Sigmoid colon (tissue), 7 donors: ENCODE results near the gene ZNF740. TPM values are rescaled to one million over a fixed set of nuclear protein-coding genes. Genes with fewer than 3 reads are reported as not detected.
A peak's percentile ranks its signal among the peaks of the same experiment; 100 is the strongest.

Source experiments
- DNase-seq: peaks from one replicate; pipeline ENCODE4 v3.0.0-alpha.2; 2019
- H3K27ac ChIP-seq, 4 donors: fragments of 200-600 bp; sonication (generic); one replicate each; pipeline ENCODE4 v1.5.1; 2016 to 2019; ENCODE audit warnings: mild to moderate bottlenecking in 1 of 4
- H3K27me3 ChIP-seq, 3 donors: fragments of 200-600 bp; sonication (generic); one replicate each; pipeline ENCODE4 v1.5.1; 2019; ENCODE audit warnings: mild to moderate bottlenecking in 1 of 3
- H3K36me3 ChIP-seq, 4 donors: fragments of 200-600 bp; sonication (generic); one replicate each; pipeline ENCODE4 v1.5.1; 2016 to 2019
- H3K4me1 ChIP-seq, 4 donors: fragments of 200-600 bp; sonication (generic); one replicate each; pipeline ENCODE4 v1.5.1; 2017 to 2019
- H3K4me3 ChIP-seq, 4 donors: fragments of 200-600 bp; sonication (generic); one replicate each; pipeline ENCODE4 v1.5.1; 2017 to 2019; ENCODE audit warnings: mild to moderate bottlenecking in 2 of 4, moderate library complexity in 1 of 4
- H3K9me3 ChIP-seq, 4 donors: fragments of 200-600 bp in 3 of 4; sonication (generic) in 3 of 4; one replicate each; pipeline versions ENCODE4 v1.5.1 to v1.6.1; 2013 to 2019
- EP300 ChIP-seq, 4 donors: sonication (generic); formaldehyde crosslinking; IDR thresholded peaks; one replicate each; pipeline ENCODE4 v1.6.1; 2017; ENCODE audit warnings: antibody characterized with exemption in 4 of 4
- POLR2A ChIP-seq, 2 donors: fragments of 450-650 bp; IDR thresholded peaks; one replicate each; pipeline ENCODE4 v1.6.1; 2016; ENCODE audit warnings: antibody characterized with exemption in 2 of 2, mild to moderate bottlenecking in 2 of 2, moderate library complexity in 2 of 2
- POLR2AphosphoS5 ChIP-seq, 4 donors: sonication (generic); formaldehyde crosslinking; IDR thresholded peaks; one replicate each; pipeline ENCODE4 v1.6.1; 2017; ENCODE audit warnings: antibody characterized with exemption in 4 of 4
- WGBS, 2 donors: extraction: QIAGEN DNeasy Blood & Tissue Kit; methylation state at CpG; one replicate each; pipeline ENCODE4 v1.1.7; 2013; 5-methylcytosine and 5-hydroxymethylcytosine counted together
- intact Hi-C: fragments of 100-400 bp; cut with DNase I; formaldehyde crosslinking; loops from one replicate; pipeline ENCODE4 v1.15.1; 2023
- polyA plus RNA-seq, 3 donors: library from polyadenylated mRNA; stranded (reverse); fragments of 200-250 nt; gene quantifications; one replicate each; pipeline ENCODE4 v1.2.3, GENCODE V29; 2013
- total RNA-seq, 4 donors: library from RNA; depleted of rRNA; stranded (reverse); fragments of >200 nt; gene quantifications; one replicate each; pipeline ENCODE4 v1.1.0, GENCODE V29; 2016
- TF ChIP-seq, protein P1 (sequence below), 4 experiments: fragments of 450-650 bp in 3 of 4; fragments of 200-600 bp in 1 of 4; IDR thresholded peaks; one replicate each; pipeline ENCODE4 v1.5.1; 2016 to 2019; ENCODE audit warnings: antibody characterized with exemption in 4 of 4, mild to moderate bottlenecking in 3 of 4, moderate library complexity in 2 of 4
- donor health status: healthy with polysubstance abuse.
- donor health status: Bipolar disorder and iron deficiency.
- donor health status: healthy.

ZNF740 gene
- total and polyA plus RNA-seq, 7 donors, result 2.3 to 16.6 (median 12.0) TPM

DNA sequence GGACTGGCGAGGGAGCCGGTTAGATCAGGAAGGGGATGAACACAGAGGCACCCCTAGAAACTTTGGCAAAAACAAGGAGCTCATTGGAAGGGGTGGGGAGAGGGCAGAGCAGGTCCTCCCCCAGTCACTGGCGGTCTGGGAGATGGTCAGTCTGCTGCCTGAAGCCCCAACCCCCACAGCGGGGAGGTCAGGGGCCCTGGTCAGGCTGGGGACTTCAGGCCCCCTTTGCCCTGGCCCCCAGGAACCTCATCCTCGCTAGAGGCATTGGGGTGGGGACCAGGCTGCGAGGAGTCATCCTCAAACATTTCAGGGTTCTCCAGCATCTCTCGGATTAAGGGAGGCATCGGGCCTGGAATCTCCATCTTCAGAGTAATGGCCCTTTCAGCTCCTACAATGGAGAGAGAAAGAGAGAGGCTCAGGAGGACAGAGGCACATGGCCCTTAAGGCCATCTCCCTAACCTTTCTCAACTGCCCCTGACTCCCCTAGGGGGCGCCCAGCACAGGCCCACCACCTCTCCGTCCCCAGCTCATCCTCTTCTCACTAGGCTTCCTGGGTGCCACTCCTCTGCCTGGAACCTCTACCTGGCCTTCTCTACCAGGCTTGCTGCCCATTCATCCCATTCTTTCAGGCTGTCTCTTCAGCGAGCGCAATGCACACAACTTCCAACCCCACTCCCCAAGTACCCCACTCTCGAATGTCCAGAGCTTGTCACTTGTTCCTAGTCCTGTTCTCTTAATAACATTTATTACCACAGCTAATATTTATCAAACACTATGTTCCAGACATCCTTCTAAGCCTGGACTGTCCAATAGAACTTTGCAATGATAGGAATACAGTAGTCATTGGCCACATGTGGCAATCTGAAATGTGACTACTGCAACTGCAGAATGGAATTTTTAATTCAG lies 31.2 kb downstream of the ZNF740 start:
- Histone ChIP-seq H3K4me3 (no peak overlapping the region), H3K27me3 (no peaks in the 10 kb centered on the region), H3K36me3 (peaks cover 42 to 60% (median 47%) of the 10 kb centered on the region in 4 donors), H3K9me3 (no peaks in the 10 kb centered on the region), H3K27ac (no peak overlapping the region), H3K4me1 (peaks cover 0 to 49% (median 37%) of the 10 kb centered on the region in 4 donors)
- DNase-seq, result no peak
- intact Hi-C loops, result no loop called here
- 87 to 88% methylated on average over 13 of the region's 13 CpGs for WGBS, 2 donors
- TF ChIP-seq, protein P1, sequence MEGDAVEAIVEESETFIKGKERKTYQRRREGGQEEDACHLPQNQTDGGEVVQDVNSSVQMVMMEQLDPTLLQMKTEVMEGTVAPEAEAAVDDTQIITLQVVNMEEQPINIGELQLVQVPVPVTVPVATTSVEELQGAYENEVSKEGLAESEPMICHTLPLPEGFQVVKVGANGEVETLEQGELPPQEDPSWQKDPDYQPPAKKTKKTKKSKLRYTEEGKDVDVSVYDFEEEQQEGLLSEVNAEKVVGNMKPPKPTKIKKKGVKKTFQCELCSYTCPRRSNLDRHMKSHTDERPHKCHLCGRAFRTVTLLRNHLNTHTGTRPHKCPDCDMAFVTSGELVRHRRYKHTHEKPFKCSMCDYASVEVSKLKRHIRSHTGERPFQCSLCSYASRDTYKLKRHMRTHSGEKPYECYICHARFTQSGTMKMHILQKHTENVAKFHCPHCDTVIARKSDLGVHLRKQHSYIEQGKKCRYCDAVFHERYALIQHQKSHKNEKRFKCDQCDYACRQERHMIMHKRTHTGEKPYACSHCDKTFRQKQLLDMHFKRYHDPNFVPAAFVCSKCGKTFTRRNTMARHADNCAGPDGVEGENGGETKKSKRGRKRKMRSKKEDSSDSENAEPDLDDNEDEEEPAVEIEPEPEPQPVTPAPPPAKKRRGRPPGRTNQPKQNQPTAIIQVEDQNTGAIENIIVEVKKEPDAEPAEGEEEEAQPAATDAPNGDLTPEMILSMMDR (IDR thresholded peaks at IDR 0.05), result no peak
- TF ChIP-seq POLR2AphosphoS5 (IDR thresholded peaks at IDR 0.05) (no peak), POLR2A (IDR thresholded peaks at IDR 0.05) (no peak)

DNA sequence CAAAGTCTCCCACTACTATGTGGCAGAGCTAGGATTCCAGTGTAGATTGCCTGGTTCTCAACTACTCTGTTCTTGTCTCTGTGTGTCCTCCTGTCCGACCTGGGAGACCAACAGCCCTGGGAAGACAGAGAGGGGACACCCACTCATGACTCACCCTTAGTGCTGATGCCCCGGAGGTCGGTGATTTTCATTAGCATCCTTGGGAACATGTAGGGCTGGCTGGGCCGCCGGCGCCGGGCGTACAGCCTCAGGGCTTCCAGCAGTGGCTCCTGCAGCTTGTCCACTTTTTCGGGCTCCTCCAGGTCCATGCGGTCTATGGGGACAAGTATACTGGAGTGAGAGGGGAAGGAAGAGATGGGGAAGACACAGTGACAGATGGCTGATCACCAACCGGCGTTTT lies 32.4 kb downstream of the ZNF740 start:
- no peak for DNase-seq
- Histone ChIP-seq H3K36me3 (peaks cover 42 to 60% (median 47%) of the 10 kb centered on the region in 4 donors), H3K27ac (peak overlapping the region in 2 of 4 donors; percentile 25 to 26), H3K9me3 (no peaks in the 10 kb centered on the region), H3K27me3 (no peaks in the 10 kb centered on the region), H3K4me1 (peaks cover 0 to 59% (median 49%) of the 10 kb centered on the region in 4 donors), H3K4me3 (no peak overlapping the region)
- 63% methylated on average over 12 of the region's 12 CpGs for WGBS, 2 donors
- intact Hi-C loops, result loop anchor here (1.0 kb wide), 3 partner anchors 39 to 75 kb away; partner anchors contain the start of gene ESPL1
- TF ChIP-seq, protein P1 (IDR thresholded peaks at IDR 0.05), result no peak
- TF ChIP-seq POLR2AphosphoS5 (IDR thresholded peaks at IDR 0.05), result no peak
- TF ChIP-seq POLR2A (IDR thresholded peaks at IDR 0.05), result no peak
- TF ChIP-seq EP300 (IDR thresholded peaks at IDR 0.05), result no peak

DNA sequence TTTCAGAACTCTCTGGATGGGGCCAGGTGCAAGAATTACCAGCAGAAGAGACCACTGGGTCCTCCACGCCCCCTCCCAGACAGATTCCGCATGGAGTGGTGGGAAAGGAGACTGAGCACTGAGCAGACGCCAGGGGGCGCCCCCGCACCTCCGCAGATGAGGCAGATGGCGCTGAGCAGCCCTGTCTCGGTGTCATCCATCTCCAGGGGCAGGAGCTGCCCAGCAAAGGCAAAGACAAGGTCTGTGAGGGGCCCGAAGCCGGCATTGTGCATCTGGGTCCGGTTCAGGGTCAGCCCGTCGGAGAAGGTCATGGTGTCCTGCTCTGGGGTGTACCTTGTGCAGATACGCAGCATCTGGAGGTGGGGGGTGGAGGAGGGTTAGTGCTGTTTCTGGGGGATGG lies 32.8 kb downstream of the ZNF740 start:
- DNase-seq, result peak; percentile 91
- peaks cover 42 to 60% (median 47%) of the 10 kb centered on the region in 4 donors for H3K36me3 ChIP-seq
- intact Hi-C loops, result loop anchor here (1.0 kb wide), 3 partner anchors 39 to 75 kb away; partner anchors contain the start of gene ESPL1
- WGBS, 2 donors, result 12 to 14% methylated on average over 14 of the region's 14 CpGs
- H3K27ac ChIP-seq, result peak overlapping the region in 2 of 4 donors; percentile 25 to 26
- TF ChIP-seq POLR2AphosphoS5 (IDR thresholded peaks at IDR 0.05), result peak in 2 of 4 donors; percentile 10 to 18
- TF ChIP-seq POLR2A (IDR thresholded peaks at IDR 0.05), result no peak
- TF ChIP-seq, protein P1 (IDR thresholded peaks at IDR 0.05), result peak; percentile 94 to 97 (median 97)
- TF ChIP-seq EP300 (IDR thresholded peaks at IDR 0.05), result no peak
- no peaks in the 10 kb centered on the region for H3K9me3 ChIP-seq
- no peaks in the 10 kb centered on the region for H3K27me3 ChIP-seq
- no peak overlapping the region for H3K4me3 ChIP-seq
- H3K4me1 ChIP-seq, result peaks cover 0 to 59% (median 51%) of the 10 kb centered on the region in 4 donors

DNA sequence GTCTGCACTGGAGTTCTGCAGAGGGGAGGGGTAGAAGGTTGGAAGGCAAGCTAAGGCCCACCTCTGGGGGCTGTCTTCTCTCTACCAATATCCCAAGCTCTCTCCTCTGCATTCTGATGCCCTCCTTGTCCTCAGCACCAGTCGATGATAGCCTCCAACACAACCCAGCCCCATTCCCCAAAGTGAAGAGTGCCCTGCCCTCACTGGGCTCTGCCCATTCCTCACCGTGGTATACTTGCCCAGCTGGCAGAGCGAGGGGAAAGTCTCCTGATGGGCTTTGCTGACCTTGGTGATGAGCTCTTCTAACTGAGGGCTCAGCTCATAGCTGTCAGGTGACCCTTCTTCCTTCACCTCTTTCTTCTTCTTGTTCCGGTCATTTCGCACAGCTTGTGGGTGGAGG lies 33.7 kb downstream of the ZNF740 start:
- TF ChIP-seq POLR2A (IDR thresholded peaks at IDR 0.05) (no peak), EP300 (IDR thresholded peaks at IDR 0.05) (no peak), POLR2AphosphoS5 (IDR thresholded peaks at IDR 0.05) (no peak)
- TF ChIP-seq, protein P1 (IDR thresholded peaks at IDR 0.05), result no peak
- peak overlapping the region; percentile 1 to 40 (median 22) for H3K27ac ChIP-seq
- no peak for DNase-seq
- no peak overlapping the region for H3K4me3 ChIP-seq
- peaks cover 42 to 60% (median 47%) of the 10 kb centered on the region in 4 donors for H3K36me3 ChIP-seq
- H3K27me3 ChIP-seq, result no peaks in the 10 kb centered on the region
- peaks cover 0 to 54% (median 47%) of the 10 kb centered on the region in 4 donors for H3K4me1 ChIP-seq
- H3K9me3 ChIP-seq, result no peaks in the 10 kb centered on the region
- intact Hi-C loops, result no loop called here
- 88 to 90% methylated on average over 5 of the region's 5 CpGs for WGBS, 2 donors
